Endothelial cell (in vitro differentiated cells): Measurements from ENCODE around the gene HMBS. TPM values are rescaled to one million over a fixed set of nuclear protein-coding genes. Genes with fewer than 3 reads are reported as not detected.
A peak's percentile ranks its signal among the peaks of the same experiment; 100 is the strongest.

ENCODE experiments used
- DNase-seq: peaks from one replicate; pipeline ENCODE4 v3.0.0; 2021; ENCODE audit warnings: low spot score
- H3K27ac Mint-ChIP-seq: one replicate; pipeline ENCODE4 v1.8.0; 2021; ENCODE audit warnings: mixed read lengths, inconsistent platforms; ENCODE audit not compliant: unreplicated experiment
- H3K27me3 Mint-ChIP-seq: one replicate; pipeline ENCODE4 v1.8.0; 2021; ENCODE audit warnings: mild to moderate bottlenecking, moderate library complexity, mixed read lengths, inconsistent platforms; ENCODE audit not compliant: unreplicated experiment
- H3K36me3 Mint-ChIP-seq: one replicate; pipeline ENCODE4 v1.8.0; 2021; ENCODE audit warnings: mild to moderate bottlenecking, low read depth, mixed read lengths, inconsistent platforms; ENCODE audit not compliant: unreplicated experiment
- H3K4me1 Mint-ChIP-seq: one replicate; pipeline ENCODE4 v1.8.0; 2021; ENCODE audit warnings: mild to moderate bottlenecking, mixed read lengths, inconsistent platforms; ENCODE audit not compliant: unreplicated experiment
- H3K4me3 Mint-ChIP-seq: one replicate; pipeline ENCODE4 v1.8.0; 2021; ENCODE audit warnings: mild to moderate bottlenecking, mixed read lengths, inconsistent platforms; ENCODE audit not compliant: unreplicated experiment
- H3K9me3 Mint-ChIP-seq: one replicate; pipeline ENCODE4 v1.8.0; 2021; ENCODE audit warnings: mixed read lengths, inconsistent platforms; ENCODE audit not compliant: unreplicated experiment
- CTCF ChIP-seq: fragments of 200-600 bp; sonication (generic); IDR thresholded peaks from one replicate; pipeline ENCODE4 v1.5.0; 2021; ENCODE audit warnings: antibody characterized with exemption; ENCODE audit not compliant: unreplicated experiment
- total RNA-seq: library from RNA; stranded (reverse); fragmentation: NEBNext Ultra II Directional; extraction: Animal tissue kit (Norgen Biotek cat#: 25700); gene quantifications from one replicate; pipeline ENCODE4 v1.2.1, GENCODE V29; 2021; ENCODE audit not compliant: unreplicated experiment

The HMBS gene
- total RNA-seq, 1 donor from 2014 or later, result 13.6 TPM

DNA sequence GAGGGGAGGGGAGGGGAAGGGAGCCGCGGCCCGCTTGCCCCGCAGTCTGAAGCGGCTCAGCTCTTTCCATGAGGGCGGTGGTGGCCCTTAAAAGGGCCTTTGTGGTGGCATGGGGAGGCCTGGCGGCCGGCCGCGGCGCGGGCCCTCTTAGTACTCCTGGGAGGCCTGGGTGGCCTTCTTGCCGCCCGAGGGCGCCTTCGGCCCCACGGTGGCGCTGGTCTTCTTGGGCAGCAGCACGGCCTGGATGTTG lies 10.1 kb downstream of the HMBS start:
- Mint-ChIP-seq H3K27me3 (peaks cover 15% of the 10 kb centered on the region), H3K9me3 (no peaks in the 10 kb centered on the region), H3K4me3 (peak overlapping the region; percentile 90), H3K36me3 (peaks cover 41% of the 10 kb centered on the region), H3K27ac (peak overlapping the region; percentile 61), H3K4me1 (peaks cover 20% of the 10 kb centered on the region)
- peak; percentile 83 for DNase-seq
- peak; percentile 29 for TF ChIP-seq CTCF

DNA sequence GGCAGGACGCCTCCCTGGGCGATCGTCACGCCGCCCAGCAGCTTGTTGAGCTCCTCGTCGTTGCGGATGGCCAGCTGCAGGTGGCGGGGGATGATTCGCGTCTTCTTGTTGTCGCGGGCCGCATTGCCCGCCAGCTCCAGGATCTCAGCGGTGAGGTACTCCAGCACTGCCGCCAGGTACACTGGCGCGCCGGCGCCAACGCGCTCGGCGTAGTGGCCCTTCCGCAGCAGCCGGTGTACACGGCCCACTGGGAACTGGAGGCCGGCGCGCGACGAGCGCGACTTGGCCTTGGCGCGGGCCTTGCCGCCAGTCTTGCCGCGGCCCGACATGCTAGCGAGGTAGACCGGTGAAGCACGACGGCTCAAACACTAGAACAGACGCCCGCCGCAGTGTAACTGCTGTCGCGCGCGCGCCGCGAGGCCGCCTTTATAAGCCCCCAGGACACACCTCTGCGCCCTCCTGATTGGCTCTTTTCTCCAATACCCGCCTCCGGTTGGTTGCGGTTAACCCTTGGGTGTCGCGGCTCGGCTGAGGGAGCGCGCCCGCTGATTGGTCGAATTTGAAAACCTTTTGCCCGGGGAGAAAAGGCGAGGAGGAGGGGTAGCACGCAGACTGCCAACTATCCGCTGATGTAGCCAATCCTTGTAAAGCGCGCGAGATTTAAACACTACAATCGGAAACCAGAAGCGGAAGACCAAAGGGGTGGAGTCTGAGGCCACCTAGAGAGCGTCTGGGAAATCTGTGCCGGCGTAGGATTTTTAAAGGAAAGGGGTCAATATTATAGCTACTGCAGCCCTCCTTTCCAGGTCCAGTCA lies 10.6 kb downstream of the HMBS start:
- Mint-ChIP-seq H3K36me3 (peaks cover 43% of the 10 kb centered on the region), H3K4me1 (peaks cover 23% of the 10 kb centered on the region), H3K9me3 (no peaks in the 10 kb centered on the region), H3K27ac (peak overlapping the region; percentile 78), H3K4me3 (peak overlapping the region; percentile 90), H3K27me3 (peaks cover 16% of the 10 kb centered on the region)
- DNase-seq, result peak; percentile 97
- no peak for TF ChIP-seq CTCF

DNA sequence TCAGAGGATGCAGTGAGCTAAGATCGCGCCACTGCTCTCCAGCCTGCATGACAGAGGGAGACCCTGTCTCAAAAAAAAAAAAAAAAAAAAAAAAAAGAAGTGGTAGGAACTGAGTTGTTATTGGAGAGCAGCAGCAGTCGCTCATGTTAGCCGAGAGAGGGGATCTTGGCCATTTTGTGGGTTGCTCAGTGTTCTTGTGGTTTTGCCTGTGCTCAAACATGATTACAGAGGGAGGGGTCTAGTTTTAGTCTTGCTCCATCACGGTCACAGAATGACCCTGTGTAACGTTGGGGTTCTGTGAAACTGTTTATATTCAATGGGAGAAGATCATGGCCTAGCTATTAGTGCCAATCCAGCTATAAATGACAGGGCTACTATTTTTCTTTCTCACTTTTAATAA lies 15.0 kb downstream of the HMBS start:
- H3K36me3 Mint-ChIP-seq, result peaks cover 42% of the 10 kb centered on the region
- no peak for TF ChIP-seq CTCF
- DNase-seq, result no peak
- peaks cover 23% of the 10 kb centered on the region for H3K4me1 Mint-ChIP-seq
- H3K9me3 Mint-ChIP-seq, result no peaks in the 10 kb centered on the region
- H3K4me3 Mint-ChIP-seq, result no peak overlapping the region
- peak overlapping the region; percentile 97 for H3K27ac Mint-ChIP-seq
- peaks cover 11% of the 10 kb centered on the region for H3K27me3 Mint-ChIP-seq

DNA sequence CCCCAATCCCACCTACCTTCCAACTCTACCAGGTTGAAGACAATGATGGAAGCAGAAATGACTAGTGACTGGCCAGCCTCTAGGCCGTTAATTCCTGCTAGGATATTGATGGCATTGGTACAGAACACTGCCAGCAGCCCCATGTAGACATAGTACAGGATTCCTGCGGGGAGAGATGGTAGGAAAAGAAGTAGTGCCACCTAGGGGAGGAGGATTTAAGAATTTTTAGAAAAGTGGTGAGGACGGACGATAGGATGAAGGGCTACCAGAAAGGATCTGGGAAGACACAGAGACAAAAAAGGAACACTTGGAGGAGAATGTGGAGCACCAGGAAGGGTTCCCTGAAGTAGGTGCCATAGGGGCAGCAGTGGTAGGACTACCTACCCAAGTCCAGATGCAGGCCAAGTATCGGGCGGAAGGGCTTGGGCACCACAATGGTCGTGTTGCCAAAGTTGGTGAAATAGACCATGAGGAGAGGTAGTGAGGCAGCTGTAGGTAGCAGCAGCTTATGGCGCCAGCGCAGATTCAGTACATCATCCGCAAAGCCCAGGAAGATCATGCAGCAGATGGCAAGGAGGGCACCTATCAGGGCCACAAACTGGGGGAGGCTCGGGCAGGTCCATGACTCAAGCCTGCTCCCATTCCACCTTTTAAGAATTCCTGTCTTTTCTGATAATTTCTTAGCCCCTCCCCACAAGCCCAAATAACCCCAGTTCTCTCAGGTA lies 15.7 kb downstream of the HMBS start:
- H3K9me3 Mint-ChIP-seq, result no peaks in the 10 kb centered on the region
- TF ChIP-seq CTCF, result no peak
- H3K4me3 Mint-ChIP-seq, result peak overlapping the region; percentile 93
- peaks cover 12% of the 10 kb centered on the region for H3K27me3 Mint-ChIP-seq
- no peak for DNase-seq
- H3K27ac Mint-ChIP-seq, result peak overlapping the region; percentile 97
- H3K4me1 Mint-ChIP-seq, result peaks cover 27% of the 10 kb centered on the region
- peaks cover 38% of the 10 kb centered on the region for H3K36me3 Mint-ChIP-seq
